GM18526 (cell line): ENCODE results near the gene CPAMD8.

ENCODE experiments used
- POLR2A ChIP-seq: IDR thresholded peaks from 3 replicates; pipeline ENCODE4 v1.6.1; 2011; ENCODE audit not compliant: insufficient read length; ENCODE audit errors: extremely low read depth

Gene CPAMD8

GRCh38 chr19:17052439-17052838 lies 25.8 kb upstream of the CPAMD8 start:
- no peak for TF ChIP-seq POLR2A

GRCh38 chr19:17049711-17050280 lies 23.2 kb upstream of the CPAMD8 start:
- TF ChIP-seq POLR2A: no peak

GRCh38 chr19:17048885-17049453 lies 22.4 kb upstream of the CPAMD8 start:
- no peak for TF ChIP-seq POLR2A

- no peak for TF ChIP-seq POLR2A
These were observed 19.4 kb upstream of the CPAMD8 start for GRCh38 chr19:17045907-17046502.

- TF ChIP-seq POLR2A: no peak
These were observed 17.1 kb upstream of the CPAMD8 start for GRCh38 chr19:17043744-17044143.

- TF ChIP-seq POLR2A: no peak
These were observed 15.4 kb upstream of the CPAMD8 start for GRCh38 chr19:17041976-17042375.

- TF ChIP-seq POLR2A: no peak
These were observed 11.4 kb upstream of the CPAMD8 start for GRCh38 chr19:17037966-17038500.

- no peak for TF ChIP-seq POLR2A
These were observed 10.6 kb upstream of the CPAMD8 start for GRCh38 chr19:17037184-17037583.

- TF ChIP-seq POLR2A: no peak
These were observed 10.0 kb upstream of the CPAMD8 start for GRCh38 chr19:17036640-17037039.

GRCh38 chr19:17035842-17036424 lies 9.3 kb upstream of the CPAMD8 start:
- no peak for TF ChIP-seq POLR2A

- TF ChIP-seq POLR2A: no peak
These were observed 5.1 kb upstream of the CPAMD8 start for GRCh38 chr19:17031741-17032140.

- no peak for TF ChIP-seq POLR2A
These were observed 945 bp upstream of the CPAMD8 start for GRCh38 chr19:17027535-17027975.

GRCh38 chr19:17025991-17026658 lies 485 bp downstream of the CPAMD8 start:
- no peak for TF ChIP-seq POLR2A

- no peak for TF ChIP-seq POLR2A
These were observed 1.2 kb downstream of the CPAMD8 start for GRCh38 chr19:17025361-17025760.

GRCh38 chr19:17023805-17024204 lies 2.8 kb downstream of the CPAMD8 start:
- no peak for TF ChIP-seq POLR2A

- no peak for TF ChIP-seq POLR2A
These were observed 3.9 kb downstream of the CPAMD8 start for GRCh38 chr19:17022738-17023137.
